ENCODE data around the gene TMUB2.

TMUB2 gene

DNA sequence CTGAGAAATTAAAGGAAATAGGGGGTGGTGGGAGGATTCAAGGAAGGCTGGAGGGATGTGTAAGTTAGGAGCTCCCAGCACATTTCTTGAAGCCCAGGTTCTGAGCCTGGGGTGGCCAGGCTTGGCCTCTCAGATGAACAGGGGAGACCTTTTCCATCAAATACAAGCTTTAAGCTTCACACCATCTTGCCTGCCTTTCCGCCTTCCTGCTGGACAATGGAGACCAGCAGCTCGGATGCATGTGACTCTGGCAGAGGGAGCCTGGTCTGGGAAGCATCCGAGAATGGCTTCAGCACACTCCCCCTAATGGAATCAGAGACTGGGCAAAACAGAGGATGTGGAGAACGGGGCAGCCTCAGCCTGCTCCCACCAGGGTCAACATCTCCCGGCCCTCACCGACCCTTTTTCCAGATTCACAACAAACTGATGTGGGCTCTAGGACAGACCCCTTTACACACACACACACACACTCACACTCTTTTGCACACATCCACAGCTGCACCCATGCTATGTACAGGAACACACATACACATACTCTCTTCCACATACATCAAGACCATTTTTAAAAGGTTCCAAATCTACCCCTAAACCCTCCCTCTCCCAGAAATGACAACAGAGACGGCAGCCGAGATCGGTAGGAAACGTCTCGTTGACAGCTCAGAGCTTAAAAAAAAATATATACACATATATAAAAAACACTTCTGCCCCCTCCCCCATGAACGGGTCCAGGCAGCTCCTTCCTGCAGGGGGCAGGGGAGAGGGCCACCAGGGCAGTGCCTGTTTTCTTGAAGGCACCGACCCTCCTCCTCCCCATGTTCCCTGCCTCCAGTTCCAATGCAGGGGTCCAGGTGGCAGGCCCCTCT lies 19.4 kb downstream of the TMUB2 start:
- no peaks in the 10 kb centered on the region for H3K79me2 ChIP-seq (ENCODE audit: control insufficient read depth, insufficient read depth, low read length, unreplicated experiment)

DNA sequence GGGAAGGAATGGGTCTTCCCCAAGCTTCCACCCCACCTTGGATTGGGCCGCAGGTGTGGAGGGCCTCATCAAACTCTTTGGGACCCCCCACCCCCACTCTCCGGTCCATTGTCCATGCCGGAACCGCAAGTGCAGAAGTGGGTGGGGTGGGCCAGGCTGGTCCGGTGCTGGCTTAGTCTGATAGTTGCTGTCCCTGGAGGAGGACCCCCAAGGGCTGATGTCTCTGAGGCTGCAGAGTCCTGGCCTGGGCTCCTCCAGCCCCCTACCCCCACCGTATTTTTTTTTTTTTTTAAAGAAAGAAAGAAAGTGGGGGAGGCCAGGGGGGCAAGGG lies 20.0 kb downstream of the TMUB2 start:
- no peak overlapping the region for H3K4me3 ChIP-seq (ENCODE audit: low read depth, low read length)
- peaks cover 8% of the 10 kb centered on the region; the same call in 1 of the 2 replicates for H3K36me3 ChIP-seq (ENCODE audit: insufficient read depth, low read length)
- H3K27ac ChIP-seq (ENCODE audit: low read depth, low read length), result no peak overlapping the region
- no peaks in the 10 kb centered on the region for H3K79me2 ChIP-seq (ENCODE audit: control insufficient read depth, insufficient read depth, low read length, unreplicated experiment)
- H2AFZ ChIP-seq (ENCODE audit: low read length, unreplicated experiment), result no peak overlapping the region
- H3K4me1 ChIP-seq (ENCODE audit: control insufficient read depth, insufficient read depth, low read length, unreplicated experiment), result peaks cover 57% of the 10 kb centered on the region
- no peaks in the 10 kb centered on the region for H3K27me3 ChIP-seq (ENCODE audit: insufficient read depth, low read length)

More for the DNA sequence above, 19.4 kb downstream of the TMUB2 start:
- Histone ChIP-seq H3K36me3 (ENCODE audit: insufficient read depth, low read length) (peaks cover 8% of the 10 kb centered on the region; the same call in 1 of the 2 replicates), H3K27ac (ENCODE audit: low read depth, low read length) (no peak overlapping the region), H3K4me1 (ENCODE audit: control insufficient read depth, insufficient read depth, low read length, unreplicated experiment) (peaks cover 57% of the 10 kb centered on the region), H2AFZ (ENCODE audit: low read length, unreplicated experiment) (no peak overlapping the region), H3K4me3 (ENCODE audit: low read depth, low read length) (no peak overlapping the region), H3K27me3 (ENCODE audit: insufficient read depth, low read length) (no peaks in the 10 kb centered on the region)

DNA sequence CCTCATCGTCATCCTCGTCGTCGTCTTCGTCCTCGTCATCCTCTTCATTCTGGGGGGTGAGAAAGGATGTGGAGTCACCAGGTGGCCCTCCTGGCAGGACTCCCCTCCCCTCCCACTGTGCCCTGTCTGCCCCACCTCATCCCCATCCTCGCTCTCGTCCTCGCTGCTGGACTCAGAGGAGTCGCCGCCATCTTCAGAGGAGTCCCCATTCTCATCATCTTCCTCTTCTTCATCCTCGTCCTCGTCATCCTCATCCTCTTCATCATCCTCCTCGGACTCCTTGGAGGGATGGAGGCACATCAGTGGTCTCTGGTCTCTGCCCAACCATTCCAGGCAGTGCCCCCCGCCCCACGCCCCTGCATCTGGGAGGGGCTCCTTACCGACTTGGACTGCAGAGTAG lies 20.5 kb downstream of the TMUB2 start:
- Histone ChIP-seq H3K27ac (ENCODE audit: low read depth, low read length) (no peak overlapping the region), H3K4me1 (ENCODE audit: control insufficient read depth, insufficient read depth, low read length, unreplicated experiment) (peaks cover 57% of the 10 kb centered on the region), H3K36me3 (ENCODE audit: insufficient read depth, low read length) (peaks cover 8% of the 10 kb centered on the region; the same call in 1 of the 2 replicates), H3K79me2 (ENCODE audit: control insufficient read depth, insufficient read depth, low read length, unreplicated experiment) (no peaks in the 10 kb centered on the region), H3K27me3 (ENCODE audit: insufficient read depth, low read length) (no peaks in the 10 kb centered on the region), H2AFZ (ENCODE audit: low read length, unreplicated experiment) (no peak overlapping the region), H3K4me3 (ENCODE audit: low read depth, low read length) (no peak overlapping the region)

DNA sequence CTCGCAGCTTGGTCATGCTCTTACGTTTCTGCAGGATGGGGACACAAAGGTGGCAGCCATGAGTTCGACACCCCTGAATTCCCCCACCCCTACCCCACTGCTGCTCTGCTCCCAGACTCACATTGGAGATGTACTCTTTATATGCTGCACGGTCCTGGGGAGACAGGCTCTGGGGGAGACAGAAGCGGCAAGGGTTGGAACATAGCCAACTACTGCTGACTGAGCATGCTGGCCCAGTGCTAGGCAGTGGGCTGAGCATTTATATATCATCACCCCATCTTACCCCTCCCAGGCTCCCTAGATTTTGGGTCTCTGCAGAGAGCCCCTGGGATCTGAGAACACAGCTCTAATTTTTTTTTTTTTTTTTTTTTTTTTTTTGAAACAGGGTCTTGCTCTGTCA lies 21.0 kb downstream of the TMUB2 start:
- Histone ChIP-seq H3K4me1 (ENCODE audit: control insufficient read depth, insufficient read depth, low read length, unreplicated experiment) (peaks cover 53% of the 10 kb centered on the region), H3K4me3 (ENCODE audit: low read depth, low read length) (no peak overlapping the region), H3K27me3 (ENCODE audit: insufficient read depth, low read length) (no peaks in the 10 kb centered on the region), H2AFZ (ENCODE audit: low read length, unreplicated experiment) (no peak overlapping the region), H3K27ac (ENCODE audit: low read depth, low read length) (peak overlapping the region; percentile 42; the same call in 1 of the 2 replicates), H3K79me2 (ENCODE audit: control insufficient read depth, insufficient read depth, low read length, unreplicated experiment) (no peaks in the 10 kb centered on the region), H3K36me3 (ENCODE audit: insufficient read depth, low read length) (peaks cover 8% of the 10 kb centered on the region; the same call in 1 of the 2 replicates)

DNA sequence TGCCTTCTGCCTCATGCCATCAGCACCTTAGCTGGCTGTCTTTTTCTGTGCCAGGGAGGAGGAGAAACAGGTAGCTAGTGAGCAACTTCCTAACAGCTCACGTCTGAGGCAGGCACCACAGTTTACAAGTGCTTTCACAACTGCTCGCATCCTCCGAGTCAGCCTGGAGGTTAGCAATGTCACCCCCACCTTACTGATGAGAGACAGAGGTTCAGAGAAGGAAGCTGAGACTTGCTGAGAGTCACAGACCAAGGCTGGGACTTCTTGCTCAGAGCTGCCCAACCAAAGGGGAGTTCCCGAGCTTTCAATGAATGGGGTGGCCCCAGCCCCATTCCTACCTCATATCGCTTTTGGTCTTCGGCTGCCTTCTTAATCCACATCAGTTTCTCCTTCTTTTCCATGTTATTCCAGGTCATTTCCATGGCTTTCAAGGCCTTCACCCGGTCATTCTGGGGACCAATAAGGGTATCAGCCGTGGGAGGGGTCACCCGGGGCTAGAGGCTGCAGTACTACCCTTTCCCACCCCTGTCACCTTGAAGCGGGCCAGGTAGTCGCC lies 23.1 kb downstream of the TMUB2 start:
- H2AFZ ChIP-seq (ENCODE audit: low read length, unreplicated experiment), result no peak overlapping the region
- H3K79me2 ChIP-seq (ENCODE audit: control insufficient read depth, insufficient read depth, low read length, unreplicated experiment), result no peaks in the 10 kb centered on the region
- peaks cover 32% of the 10 kb centered on the region for H3K4me1 ChIP-seq (ENCODE audit: control insufficient read depth, insufficient read depth, low read length, unreplicated experiment)
- H3K4me3 ChIP-seq (ENCODE audit: low read depth, low read length), result no peak overlapping the region
- H3K36me3 ChIP-seq (ENCODE audit: insufficient read depth, low read length), result peaks cover 17% of the 10 kb centered on the region
- H3K27me3 ChIP-seq (ENCODE audit: insufficient read depth, low read length), result no peaks in the 10 kb centered on the region
- H3K27ac ChIP-seq (ENCODE audit: low read depth, low read length), result peak overlapping the region; percentile 25

DNA sequence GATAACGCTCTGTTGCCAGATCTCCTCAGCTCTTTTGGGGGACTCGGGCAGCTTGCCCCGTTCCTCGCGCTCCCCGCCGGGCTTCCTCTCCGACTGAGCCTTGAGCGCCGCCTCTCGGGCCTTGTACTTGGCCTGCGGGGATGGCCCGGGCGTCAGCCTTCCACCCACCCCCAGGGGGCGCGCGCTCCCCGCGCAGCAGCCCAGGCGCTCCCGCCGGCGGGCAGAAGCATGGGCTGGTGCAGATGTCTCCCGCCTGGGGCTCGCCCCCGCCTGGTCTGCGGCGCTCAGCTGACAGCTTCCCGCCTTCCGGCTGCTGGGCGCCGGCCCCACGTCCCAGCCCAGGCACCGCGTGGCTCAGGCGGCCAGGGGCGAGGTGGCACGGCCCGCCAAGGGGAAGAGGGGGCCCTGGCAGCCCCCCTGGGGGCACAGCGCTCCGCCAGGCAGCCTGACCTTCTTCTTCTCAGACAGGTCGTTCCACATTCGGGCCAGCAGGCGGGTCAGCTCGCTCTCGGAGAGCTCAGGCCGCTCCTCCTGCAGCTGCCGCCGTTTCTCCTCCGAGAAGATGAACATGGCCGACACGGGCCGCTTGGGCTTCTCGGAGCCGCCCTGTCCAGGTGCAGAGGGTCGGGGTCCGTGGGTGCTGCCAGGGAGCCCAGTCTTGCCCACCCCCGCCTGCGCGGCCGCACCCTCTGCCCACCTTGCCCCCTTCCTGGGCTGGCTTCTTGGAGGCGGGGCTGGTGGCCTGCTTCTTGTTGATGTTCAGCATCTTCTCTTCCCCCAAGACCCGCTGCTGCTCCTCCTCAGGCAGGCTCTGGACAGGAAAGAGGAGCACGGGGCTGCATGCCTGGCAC lies 23.8 kb downstream of the TMUB2 start:
- Histone ChIP-seq H3K27me3 (ENCODE audit: insufficient read depth, low read length) (no peaks in the 10 kb centered on the region), H3K4me3 (ENCODE audit: low read depth, low read length) (no peak overlapping the region), H3K27ac (ENCODE audit: low read depth, low read length) (peak overlapping the region; percentile 25; the same call in 1 of the 2 replicates), H3K4me1 (ENCODE audit: control insufficient read depth, insufficient read depth, low read length, unreplicated experiment) (peaks cover 30% of the 10 kb centered on the region), H2AFZ (ENCODE audit: low read length, unreplicated experiment) (no peak overlapping the region), H3K36me3 (ENCODE audit: insufficient read depth, low read length) (peaks cover 24% of the 10 kb centered on the region), H3K79me2 (ENCODE audit: control insufficient read depth, insufficient read depth, low read length, unreplicated experiment) (no peaks in the 10 kb centered on the region)

DNA sequence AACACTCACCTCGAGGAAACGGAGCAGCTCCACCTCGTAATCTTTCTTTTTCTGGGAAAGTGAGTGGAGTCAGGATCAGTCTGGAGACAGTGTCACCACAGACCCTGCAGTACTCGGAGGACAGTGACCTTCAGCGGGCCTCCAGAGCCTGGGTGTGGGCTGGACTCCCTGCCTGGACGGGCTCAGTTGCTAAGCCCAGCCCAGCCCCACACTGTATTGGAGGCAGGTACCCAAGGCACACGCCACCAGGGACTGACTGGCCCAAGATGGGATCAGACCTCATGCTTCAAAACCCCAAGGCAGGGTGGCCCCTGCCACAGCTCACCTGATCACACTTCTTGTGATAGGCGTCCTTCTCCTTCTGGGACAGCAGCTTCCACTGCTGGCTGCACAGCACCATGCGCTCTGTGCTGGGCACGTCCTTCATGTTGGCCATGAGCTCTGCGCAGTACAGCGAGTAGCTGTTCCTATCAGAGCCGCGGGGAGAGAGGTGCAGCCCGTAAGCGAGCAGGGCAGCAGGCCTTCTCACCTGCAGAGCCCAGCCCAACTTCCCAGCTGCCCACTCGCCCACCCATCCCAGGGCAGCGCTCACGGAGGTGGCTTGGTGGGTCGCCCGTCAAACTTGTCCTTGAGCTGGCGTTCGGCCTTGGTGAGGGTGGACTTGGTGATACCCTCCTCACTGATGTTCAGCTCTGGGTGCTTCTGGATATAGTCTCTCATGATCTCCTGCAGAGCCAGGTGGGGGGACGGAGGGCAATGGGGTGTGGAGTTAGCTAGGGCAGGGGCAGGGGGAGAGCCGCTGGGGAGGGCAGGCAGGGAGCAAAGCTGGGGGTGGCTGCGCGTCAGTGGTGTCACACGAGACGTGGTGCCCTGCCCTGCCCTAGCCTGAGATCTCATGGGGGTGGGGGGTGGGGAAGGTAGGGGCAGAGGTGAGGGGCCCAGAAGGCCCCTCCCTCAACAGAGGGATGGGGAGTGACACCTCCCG lies 24.8 kb downstream of the TMUB2 start:
- peaks cover 35% of the 10 kb centered on the region for H3K4me1 ChIP-seq (ENCODE audit: control insufficient read depth, insufficient read depth, low read length, unreplicated experiment)
- no peak overlapping the region for H3K4me3 ChIP-seq (ENCODE audit: low read depth, low read length)
- H3K27ac ChIP-seq (ENCODE audit: low read depth, low read length), result no peak overlapping the region
- H3K79me2 ChIP-seq (ENCODE audit: control insufficient read depth, insufficient read depth, low read length, unreplicated experiment), result peaks cover 4% of the 10 kb centered on the region
- H2AFZ ChIP-seq (ENCODE audit: low read length, unreplicated experiment), result no peak overlapping the region
- H3K27me3 ChIP-seq (ENCODE audit: insufficient read depth, low read length), result no peaks in the 10 kb centered on the region
- peaks cover 34% of the 10 kb centered on the region for H3K36me3 ChIP-seq (ENCODE audit: insufficient read depth, low read length)

DNA sequence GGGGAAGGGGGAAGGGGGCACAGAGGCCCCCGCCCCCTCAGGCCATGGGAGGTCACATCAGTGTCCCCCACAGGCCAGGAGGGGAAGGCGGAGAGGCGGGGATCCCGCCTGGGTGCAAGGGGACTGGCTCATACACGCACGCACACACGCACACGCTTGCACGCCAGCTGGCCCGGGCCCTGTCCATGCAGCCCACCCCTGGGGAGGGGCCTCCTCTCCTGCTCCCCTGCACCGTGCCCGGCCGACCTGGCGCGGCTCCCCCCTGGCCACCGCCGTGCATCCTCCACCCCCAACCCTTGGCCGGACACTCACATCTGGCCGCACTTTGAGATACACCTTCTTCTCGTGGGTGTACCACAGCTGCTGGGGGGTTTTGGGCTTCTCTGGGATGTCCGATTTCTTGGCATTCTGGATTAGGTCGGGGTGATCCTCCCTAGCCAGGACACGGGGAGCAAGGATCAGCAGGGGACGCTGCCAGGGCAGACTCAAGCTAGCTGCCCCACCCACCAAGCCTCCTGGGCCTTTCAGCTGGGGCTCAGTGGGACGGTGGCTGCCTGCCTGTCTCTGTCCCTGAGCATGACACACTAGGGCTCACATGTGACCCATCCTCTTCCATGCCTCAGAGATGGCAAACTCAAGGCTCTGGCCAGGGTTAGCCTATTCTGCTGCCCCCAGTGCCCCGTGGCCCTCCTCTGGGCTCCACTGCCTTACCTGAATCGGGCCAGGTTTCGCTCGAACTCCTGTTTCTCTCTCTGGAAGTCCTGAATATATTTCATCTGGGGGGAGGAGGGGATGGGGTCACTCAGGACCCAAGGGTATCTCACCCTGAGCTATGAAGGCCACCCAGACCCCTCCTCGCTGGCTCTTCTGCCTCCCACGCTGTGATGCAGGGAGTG lies 26.0 kb downstream of the TMUB2 start:
- Histone ChIP-seq H3K36me3 (ENCODE audit: insufficient read depth, low read length) (peaks cover 37% of the 10 kb centered on the region), H2AFZ (ENCODE audit: low read length, unreplicated experiment) (no peak overlapping the region), H3K79me2 (ENCODE audit: control insufficient read depth, insufficient read depth, low read length, unreplicated experiment) (peaks cover 16% of the 10 kb centered on the region), H3K27ac (ENCODE audit: low read depth, low read length) (no peak overlapping the region), H3K4me3 (ENCODE audit: low read depth, low read length) (no peak overlapping the region), H3K27me3 (ENCODE audit: insufficient read depth, low read length) (no peaks in the 10 kb centered on the region), H3K4me1 (ENCODE audit: control insufficient read depth, insufficient read depth, low read length, unreplicated experiment) (peaks cover 46% of the 10 kb centered on the region)

DNA sequence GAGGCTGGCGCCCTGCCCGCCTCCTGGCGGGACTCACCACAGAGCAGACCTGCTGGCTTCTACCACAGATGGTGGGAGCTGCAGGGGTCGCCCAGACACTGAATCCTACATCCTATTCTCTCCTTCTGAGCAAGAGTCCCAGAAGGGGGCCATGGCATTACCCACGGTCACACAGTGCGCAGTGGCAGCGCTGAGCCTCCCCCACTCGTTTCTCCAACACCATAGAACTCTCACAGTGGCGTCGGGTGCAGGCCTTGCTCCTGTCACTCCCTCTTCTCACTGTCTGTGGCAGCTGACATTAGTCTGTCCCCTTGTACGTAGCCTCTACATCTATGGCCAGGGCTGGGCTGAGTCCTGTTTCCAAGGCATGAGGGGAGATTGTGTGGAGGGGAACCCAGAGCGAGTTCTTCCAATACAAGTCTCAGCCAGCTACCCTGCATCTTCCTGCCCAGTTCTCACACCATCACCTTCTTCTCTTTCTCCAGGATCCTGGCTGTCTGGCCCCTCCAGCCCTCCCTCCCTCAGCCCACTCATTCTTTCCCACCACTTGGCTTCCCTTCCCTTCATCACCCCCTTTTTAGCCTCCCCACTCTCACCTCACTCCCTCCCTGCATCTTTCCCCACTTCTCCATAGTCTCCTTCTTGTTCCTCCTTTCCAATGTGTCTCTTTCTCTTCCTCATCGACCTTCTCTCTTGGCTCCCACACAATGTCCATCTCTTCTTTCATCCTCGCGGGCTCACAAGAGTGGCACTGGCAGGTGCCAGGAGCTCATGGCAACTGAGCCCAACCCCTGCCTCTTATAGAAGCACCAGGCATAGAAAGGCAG lies 26.8 kb downstream of the TMUB2 start:
- Histone ChIP-seq H3K27ac (ENCODE audit: low read depth, low read length) (no peak overlapping the region), H2AFZ (ENCODE audit: low read length, unreplicated experiment) (no peak overlapping the region), H3K4me1 (ENCODE audit: control insufficient read depth, insufficient read depth, low read length, unreplicated experiment) (peaks cover 38% of the 10 kb centered on the region), H3K4me3 (ENCODE audit: low read depth, low read length) (no peak overlapping the region), H3K27me3 (ENCODE audit: insufficient read depth, low read length) (no peaks in the 10 kb centered on the region), H3K79me2 (ENCODE audit: control insufficient read depth, insufficient read depth, low read length, unreplicated experiment) (peaks cover 22% of the 10 kb centered on the region), H3K36me3 (ENCODE audit: insufficient read depth, low read length) (peaks cover 37% of the 10 kb centered on the region)
